Endothelial cell (in vitro differentiated cells): ENCODE data around the gene FAM107B. TPM values are rescaled to one million over a fixed set of nuclear protein-coding genes. Genes with fewer than 3 reads are reported as not detected.

ENCODE experiments used
- DNase-seq: peaks from one replicate; pipeline ENCODE4 v3.0.0; 2021; ENCODE audit warnings: low spot score
- H3K27ac Mint-ChIP-seq: one replicate; pipeline ENCODE4 v1.8.0; 2021; ENCODE audit warnings: mixed read lengths, inconsistent platforms; ENCODE audit not compliant: unreplicated experiment
- H3K27me3 Mint-ChIP-seq: one replicate; pipeline ENCODE4 v1.8.0; 2021; ENCODE audit warnings: mild to moderate bottlenecking, moderate library complexity, mixed read lengths, inconsistent platforms; ENCODE audit not compliant: unreplicated experiment
- H3K36me3 Mint-ChIP-seq: one replicate; pipeline ENCODE4 v1.8.0; 2021; ENCODE audit warnings: mild to moderate bottlenecking, low read depth, mixed read lengths, inconsistent platforms; ENCODE audit not compliant: unreplicated experiment
- H3K4me1 Mint-ChIP-seq: one replicate; pipeline ENCODE4 v1.8.0; 2021; ENCODE audit warnings: mild to moderate bottlenecking, mixed read lengths, inconsistent platforms; ENCODE audit not compliant: unreplicated experiment
- H3K4me3 Mint-ChIP-seq: one replicate; pipeline ENCODE4 v1.8.0; 2021; ENCODE audit warnings: mild to moderate bottlenecking, mixed read lengths, inconsistent platforms; ENCODE audit not compliant: unreplicated experiment
- H3K9me3 Mint-ChIP-seq: one replicate; pipeline ENCODE4 v1.8.0; 2021; ENCODE audit warnings: mixed read lengths, inconsistent platforms; ENCODE audit not compliant: unreplicated experiment
- CTCF ChIP-seq: fragments of 200-600 bp; sonication (generic); IDR thresholded peaks from one replicate; pipeline ENCODE4 v1.5.0; 2021; ENCODE audit warnings: antibody characterized with exemption; ENCODE audit not compliant: unreplicated experiment
- total RNA-seq: library from RNA; stranded (reverse); fragmentation: NEBNext Ultra II Directional; extraction: Animal tissue kit (Norgen Biotek cat#: 25700); gene quantifications from one replicate; pipeline ENCODE4 v1.2.1, GENCODE V29; 2021; ENCODE audit not compliant: unreplicated experiment

FAM107B gene
- total RNA-seq, 1 donor from 2014 or later, result 462 TPM

DNA sequence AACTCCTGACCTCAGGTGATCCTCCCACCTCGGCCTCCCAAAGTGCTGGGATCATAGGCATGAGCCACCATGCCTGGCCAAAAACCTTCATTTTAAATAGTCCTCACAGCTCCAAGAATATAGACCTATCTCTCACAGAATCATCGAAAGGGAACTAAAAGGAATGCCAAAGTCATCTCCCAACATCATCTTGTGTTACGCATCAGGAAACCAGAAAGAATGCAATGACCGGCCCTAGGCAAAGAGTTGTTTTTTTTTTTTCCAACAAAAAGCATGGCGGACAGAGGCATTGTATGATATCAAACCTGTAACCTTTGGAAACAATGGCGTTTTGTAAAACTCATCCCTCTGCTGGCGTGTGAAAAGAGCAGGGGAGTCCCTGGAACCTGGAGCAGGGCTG lies 73.2 kb downstream of the FAM107B start:
- H3K27ac Mint-ChIP-seq, result no peak overlapping the region
- H3K4me3 Mint-ChIP-seq, result no peak overlapping the region
- H3K9me3 Mint-ChIP-seq, result no peaks in the 10 kb centered on the region
- peaks cover 6% of the 10 kb centered on the region for H3K27me3 Mint-ChIP-seq
- TF ChIP-seq CTCF, result no peak
- H3K36me3 Mint-ChIP-seq, result no peaks in the 10 kb centered on the region
- H3K4me1 Mint-ChIP-seq, result peaks cover 23% of the 10 kb centered on the region
- no peak for DNase-seq

GRCh38 chr10:14700546-14700945 lies 74.2 kb downstream of the FAM107B start:
- Mint-ChIP-seq H3K4me1 (peaks cover 23% of the 10 kb centered on the region), H3K27me3 (peaks cover 6% of the 10 kb centered on the region), H3K36me3 (no peaks in the 10 kb centered on the region), H3K9me3 (no peaks in the 10 kb centered on the region), H3K27ac (no peak overlapping the region), H3K4me3 (no peak overlapping the region)
- DNase-seq, result no peak
- no peak for TF ChIP-seq CTCF

- TF ChIP-seq CTCF, result no peak
- Mint-ChIP-seq H3K9me3 (no peaks in the 10 kb centered on the region), H3K4me3 (no peak overlapping the region), H3K4me1 (peaks cover 23% of the 10 kb centered on the region), H3K27me3 (peaks cover 6% of the 10 kb centered on the region), H3K27ac (no peak overlapping the region), H3K36me3 (no peaks in the 10 kb centered on the region)
- no peak for DNase-seq
Measured at GRCh38 chr10:14699482-14699881, 75.2 kb downstream of the FAM107B start.

GRCh38 chr10:14698829-14699170 lies 75.9 kb downstream of the FAM107B start:
- no peak overlapping the region for H3K4me3 Mint-ChIP-seq
- TF ChIP-seq CTCF, result no peak

GRCh38 chr10:14698111-14698828 lies 76.4 kb downstream of the FAM107B start:
- peaks cover 5% of the 10 kb centered on the region for H3K27me3 Mint-ChIP-seq
- TF ChIP-seq CTCF, result no peak
- peaks cover 23% of the 10 kb centered on the region for H3K4me1 Mint-ChIP-seq
- DNase-seq, result no peak
- no peaks in the 10 kb centered on the region for H3K36me3 Mint-ChIP-seq
- H3K9me3 Mint-ChIP-seq, result no peaks in the 10 kb centered on the region
- no peak overlapping the region for H3K4me3 Mint-ChIP-seq
- no peak overlapping the region for H3K27ac Mint-ChIP-seq

More at GRCh38 chr10:14698829-14699170, 75.9 kb downstream of the FAM107B start:
- H3K27me3 Mint-ChIP-seq, result peaks cover 6% of the 10 kb centered on the region
- no peak for DNase-seq
- no peaks in the 10 kb centered on the region for H3K9me3 Mint-ChIP-seq
- H3K27ac Mint-ChIP-seq, result no peak overlapping the region
- peaks cover 23% of the 10 kb centered on the region for H3K4me1 Mint-ChIP-seq
- H3K36me3 Mint-ChIP-seq, result no peaks in the 10 kb centered on the region
